Right atrium auricular region (tissue), 2 donors: ENCODE data around the gene AGBL2. TPM values are rescaled to one million over a fixed set of nuclear protein-coding genes. Genes with fewer than 3 reads are reported as not detected.
"Not testable (repeated sequence)": the region's sequence is repeated elsewhere in the genome, so short reads cannot be mapped to it uniquely, and the experiment has no call there.

ENCODE experiments used
- DNase-seq: peaks from one replicate; pipeline ENCODE4 v3.0.0-alpha.2; 2019; ENCODE audit warnings: low spot score
- H3K27ac ChIP-seq, 2 donors: fragments of 200-600 bp; sonication (generic); 1 replicate in 1 of 2; 2 replicates in 1 of 2; pipeline ENCODE4 v1.5.1; 2016 to 2019
- H3K27me3 ChIP-seq, 2 donors: fragments of 200-600 bp; sonication (generic); one replicate each; pipeline versions ENCODE4 v1.5.1 to v1.6.0; 2017 to 2019
- H3K36me3 ChIP-seq: fragments of 200-600 bp; sonication (generic); one replicate; pipeline ENCODE4 v1.5.1; 2016
- H3K4me1 ChIP-seq, 2 donors: fragments of 200-600 bp; sonication (generic); one replicate each; pipeline versions ENCODE4 v1.5.1 to v1.6.0; 2017 to 2019
- H3K4me3 ChIP-seq, 2 donors: fragments of 200-600 bp; sonication (generic); 1 replicate in 1 of 2; 2 replicates in 1 of 2; pipeline ENCODE4 v1.5.1; 2017 to 2019; ENCODE audit warnings: mild to moderate bottlenecking in 1 of 2, moderate library complexity in 1 of 2
- H3K9me3 ChIP-seq, 2 donors: fragments of 200-600 bp; sonication (generic); one replicate each; pipeline ENCODE4 v1.5.1; 2019
- CTCF ChIP-seq, 2 donors: fragments of 200-600 bp; sonication (generic); IDR thresholded peaks; one replicate each; pipeline ENCODE4 v1.5.1; 2019; ENCODE audit warnings: antibody characterized with exemption in 2 of 2
- total RNA-seq, 2 donors: library from RNA; depleted of rRNA; stranded (reverse); fragments of >200 nt; gene quantifications; one replicate each; pipeline ENCODE4 v1.1.0, GENCODE V29; 2016

The AGBL2 gene
- total RNA-seq, 2 donors from 2014 or later = not detected

- no peak for TF ChIP-seq CTCF (IDR thresholded peaks at IDR 0.05)
- no peaks in the 10 kb centered on the region for H3K9me3 ChIP-seq
- no peaks in the 10 kb centered on the region for H3K36me3 ChIP-seq
- H3K4me1 ChIP-seq = no peaks in the 10 kb centered on the region
- H3K27ac ChIP-seq = no peak overlapping the region
- no peak overlapping the region for H3K4me3 ChIP-seq
- no peak for DNase-seq
- H3K27me3 ChIP-seq = no peaks in the 10 kb centered on the region
These were observed 48.0 kb downstream of the AGBL2 start for GRCh38 chr11:47667135-47667534.

- not testable (repeated sequence) for DNase-seq, H3K4me1 ChIP-seq, H3K4me3 ChIP-seq, H3K9me3 ChIP-seq, H3K27ac ChIP-seq, H3K27me3 ChIP-seq, H3K36me3 ChIP-seq
These were observed 50.2 kb downstream of the AGBL2 start for GRCh38 chr11:47664936-47665335.

- H3K4me3 ChIP-seq = no peak overlapping the region
- no peak overlapping the region for H3K27ac ChIP-seq
- no peak for DNase-seq
- no peaks in the 10 kb centered on the region for H3K9me3 ChIP-seq
- TF ChIP-seq CTCF (IDR thresholded peaks at IDR 0.05) = no peak
- no peaks in the 10 kb centered on the region for H3K27me3 ChIP-seq
- no peaks in the 10 kb centered on the region for H3K4me1 ChIP-seq
- H3K36me3 ChIP-seq = no peaks in the 10 kb centered on the region
These were observed 53.9 kb downstream of the AGBL2 start for GRCh38 chr11:47661245-47661644.

- Histone ChIP-seq H3K4me3 (no peak overlapping the region), H3K36me3 (no peaks in the 10 kb centered on the region), H3K9me3 (no peaks in the 10 kb centered on the region), H3K4me1 (no peaks in the 10 kb centered on the region), H3K27ac (no peak overlapping the region), H3K27me3 (no peaks in the 10 kb centered on the region)
- no peak for TF ChIP-seq CTCF (IDR thresholded peaks at IDR 0.05)
- no peak for DNase-seq
These were observed 55.9 kb downstream of the AGBL2 start for GRCh38 chr11:47659276-47659675.

GRCh38 chr11:47656260-47656885, 58.8 kb downstream of the AGBL2 start:
- no peaks in the 10 kb centered on the region for H3K36me3 ChIP-seq
- H3K9me3 ChIP-seq = no peaks in the 10 kb centered on the region
- no peak overlapping the region for H3K27ac ChIP-seq
- H3K4me1 ChIP-seq = no peaks in the 10 kb centered on the region
- no peak for DNase-seq
- H3K4me3 ChIP-seq = no peak overlapping the region
- TF ChIP-seq CTCF (IDR thresholded peaks at IDR 0.05) = no peak
- no peaks in the 10 kb centered on the region for H3K27me3 ChIP-seq

- H3K27ac ChIP-seq = no peak overlapping the region
- no peak for TF ChIP-seq CTCF (IDR thresholded peaks at IDR 0.05)
- H3K36me3 ChIP-seq = no peaks in the 10 kb centered on the region
- no peaks in the 10 kb centered on the region for H3K9me3 ChIP-seq
- H3K4me1 ChIP-seq = no peaks in the 10 kb centered on the region
- H3K27me3 ChIP-seq = no peaks in the 10 kb centered on the region
- no peak overlapping the region for H3K4me3 ChIP-seq
- no peak for DNase-seq
These were observed 63.2 kb downstream of the AGBL2 start for GRCh38 chr11:47651818-47652469.
